Kidney epithelial cell (primary cell): ENCODE results near the gene LTB4R. TPM values are rescaled to one million over a fixed set of nuclear protein-coding genes. Genes with fewer than 3 reads are reported as not detected.

ENCODE experiments used
- DNase-seq: peaks from one replicate; pipeline ENCODE4 v3.0.0-alpha.2; 2010; ENCODE audit warnings: low read depth
- H3K27me3 ChIP-seq: 2 replicates; pipeline ENCODE4 v1.6.0; 2011; ENCODE audit warnings: low read length; ENCODE audit not compliant: control insufficient read depth, insufficient read depth
- H3K36me3 ChIP-seq: 2 replicates; pipeline ENCODE4 v1.5.1; 2011; ENCODE audit warnings: low read length; ENCODE audit not compliant: control insufficient read depth, insufficient read depth
- H3K4me3 ChIP-seq: 2 replicates; pipeline ENCODE4 v1.5.1; 2011; ENCODE audit warnings: low read depth, mild to moderate bottlenecking, control low read depth, low read length
- total RNA-seq: library from RNA; depleted of rRNA; stranded (reverse); fragments of >200 nt; gene quantifications from 2 replicates; pipeline ENCODE4 v1.2.3, GENCODE V29; 2015
- TF ChIP-seq, protein P1 (sequence below): IDR thresholded peaks from 2 replicates; pipeline ENCODE4 v1.5.1; 2011; ENCODE audit warnings: mild to moderate bottlenecking, moderate library complexity, low read length, control low read depth, inconsistent platforms; ENCODE audit not compliant: insufficient read depth, poor library complexity, severe bottlenecking

Gene LTB4R
- total RNA-seq, 1 donor from 2014 or later: 2.8 TPM

DNA sequence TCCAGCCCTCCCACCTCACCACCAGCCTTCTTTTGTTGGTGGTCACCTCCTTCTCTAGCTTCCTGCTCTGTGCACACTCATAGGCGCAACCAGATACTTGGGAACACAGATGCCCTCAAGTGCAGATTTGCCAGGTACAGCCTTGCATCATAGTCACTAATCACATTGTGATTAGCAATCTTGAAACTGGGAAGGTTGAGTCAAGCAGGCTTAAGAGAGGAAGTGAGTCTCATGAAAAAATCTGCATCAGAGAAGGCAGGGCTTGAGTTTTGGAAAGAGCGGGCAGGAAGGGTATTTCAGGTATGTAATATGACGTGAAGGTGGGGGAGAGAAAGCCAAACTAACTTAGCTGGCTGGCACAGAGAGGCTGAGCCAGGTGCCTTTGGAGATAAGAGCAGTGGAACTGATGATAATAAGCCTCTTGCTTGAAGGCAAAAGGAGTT lies 37.2 kb upstream of the LTB4R start:
- TF ChIP-seq, protein P1, sequence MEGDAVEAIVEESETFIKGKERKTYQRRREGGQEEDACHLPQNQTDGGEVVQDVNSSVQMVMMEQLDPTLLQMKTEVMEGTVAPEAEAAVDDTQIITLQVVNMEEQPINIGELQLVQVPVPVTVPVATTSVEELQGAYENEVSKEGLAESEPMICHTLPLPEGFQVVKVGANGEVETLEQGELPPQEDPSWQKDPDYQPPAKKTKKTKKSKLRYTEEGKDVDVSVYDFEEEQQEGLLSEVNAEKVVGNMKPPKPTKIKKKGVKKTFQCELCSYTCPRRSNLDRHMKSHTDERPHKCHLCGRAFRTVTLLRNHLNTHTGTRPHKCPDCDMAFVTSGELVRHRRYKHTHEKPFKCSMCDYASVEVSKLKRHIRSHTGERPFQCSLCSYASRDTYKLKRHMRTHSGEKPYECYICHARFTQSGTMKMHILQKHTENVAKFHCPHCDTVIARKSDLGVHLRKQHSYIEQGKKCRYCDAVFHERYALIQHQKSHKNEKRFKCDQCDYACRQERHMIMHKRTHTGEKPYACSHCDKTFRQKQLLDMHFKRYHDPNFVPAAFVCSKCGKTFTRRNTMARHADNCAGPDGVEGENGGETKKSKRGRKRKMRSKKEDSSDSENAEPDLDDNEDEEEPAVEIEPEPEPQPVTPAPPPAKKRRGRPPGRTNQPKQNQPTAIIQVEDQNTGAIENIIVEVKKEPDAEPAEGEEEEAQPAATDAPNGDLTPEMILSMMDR: no peak
- Histone ChIP-seq H3K27me3 (no peaks in the 10 kb centered on the region), H3K36me3 (peaks cover 2% of the 10 kb centered on the region), H3K4me3 (no peak overlapping the region)
- DNase-seq: peak; percentile 32

DNA sequence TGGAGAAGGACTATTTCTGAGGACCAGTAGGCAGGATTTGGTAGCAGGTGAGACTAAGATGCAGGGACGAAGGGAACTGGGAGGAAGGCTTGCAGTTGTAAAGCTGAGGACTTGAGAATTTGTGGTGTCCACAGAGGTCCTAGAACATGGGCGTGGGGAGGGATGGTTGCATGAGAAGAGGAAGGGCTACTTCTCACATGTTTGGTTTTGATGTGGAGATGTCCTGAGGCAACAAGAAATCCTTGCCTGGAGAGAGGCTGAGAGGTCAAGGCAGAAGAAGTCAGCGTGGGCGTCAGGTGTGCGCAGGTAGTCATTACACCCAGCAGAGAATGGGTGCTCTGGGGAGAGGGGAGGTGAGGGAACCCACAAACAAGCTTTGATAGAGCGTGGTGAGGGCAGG lies 34.2 kb upstream of the LTB4R start:
- Histone ChIP-seq H3K27me3 (no peaks in the 10 kb centered on the region), H3K4me3 (no peak overlapping the region), H3K36me3 (no peaks in the 10 kb centered on the region)
- TF ChIP-seq, protein P1: no peak
- DNase-seq: no peak

GRCh38 chr14:24277606-24278321 lies 33.5 kb upstream of the LTB4R start:
- TF ChIP-seq, protein P1: no peak
- no peak for DNase-seq
- H3K27me3 ChIP-seq: no peaks in the 10 kb centered on the region
- no peaks in the 10 kb centered on the region for H3K36me3 ChIP-seq
- H3K4me3 ChIP-seq: no peak overlapping the region

GRCh38 chr14:24278424-24278823 lies 32.9 kb upstream of the LTB4R start:
- H3K36me3 ChIP-seq: no peaks in the 10 kb centered on the region
- no peak for DNase-seq
- H3K27me3 ChIP-seq: no peaks in the 10 kb centered on the region
- no peak overlapping the region for H3K4me3 ChIP-seq
- TF ChIP-seq, protein P1: no peak

- no peak for DNase-seq
- TF ChIP-seq, protein P1: peak; percentile 12
- Histone ChIP-seq H3K4me3 (no peak overlapping the region), H3K27me3 (no peaks in the 10 kb centered on the region), H3K36me3 (no peaks in the 10 kb centered on the region)
Observed at GRCh38 chr14:24279301-24280186, 31.8 kb upstream of the LTB4R start.
